Peyer's patch (tissue), 4 donors: Measurements from ENCODE around the gene HDAC4. TPM values are rescaled to one million over a fixed set of nuclear protein-coding genes. Genes with fewer than 3 reads are reported as not detected.

Experiments used
- DNase-seq, 3 donors: peaks; one replicate each; pipeline ENCODE4 v3.0.0-alpha.2; 2017 to 2019
- H3K27ac ChIP-seq, 4 donors: fragments of 200-600 bp; sonication (generic); one replicate each; pipeline ENCODE4 v1.5.1; 2016 to 2019
- H3K27me3 ChIP-seq, 2 donors: fragments of 200-600 bp; sonication (generic); one replicate each; pipeline ENCODE4 v1.5.1; 2019
- H3K36me3 ChIP-seq, 3 donors: fragments of 200-600 bp; sonication (generic); one replicate each; pipeline ENCODE4 v1.5.1; 2016 to 2019
- H3K4me1 ChIP-seq, 4 donors: fragments of 200-600 bp; sonication (generic); one replicate each; pipeline ENCODE4 v1.5.1; 2016 to 2019
- H3K4me3 ChIP-seq, 4 donors: fragments of 200-600 bp; sonication (generic); 1 replicate in 3 of 4; 2 replicates in 1 of 4; pipeline ENCODE4 v1.5.1; 2016 to 2019; ENCODE audit warnings: mild to moderate bottlenecking in 1 of 4
- H3K9me3 ChIP-seq, 4 donors: fragments of 200-600 bp; sonication (generic); one replicate each; pipeline ENCODE4 v1.5.1; 2016 to 2019; ENCODE audit warnings: mild to moderate bottlenecking in 1 of 4
- CTCF ChIP-seq, 6 experiments: fragments of 450-650 bp in 4 of 6; fragments of 200-600 bp in 2 of 6; sonication (generic) in 1 of 6; IDR thresholded peaks; one replicate each; pipeline ENCODE4 v1.5.1; 2017 to 2019; ENCODE audit warnings: antibody characterized with exemption in 6 of 6, mild to moderate bottlenecking in 3 of 6, moderate library complexity in 1 of 6
- POLR2A ChIP-seq, 2 donors: fragments of 450-650 bp; IDR thresholded peaks; one replicate each; pipeline ENCODE4 v1.5.1; 2017; ENCODE audit warnings: antibody characterized with exemption in 2 of 2, mild to moderate bottlenecking in 2 of 2, moderate library complexity in 2 of 2
- total RNA-seq, 4 donors: library from RNA; depleted of rRNA; stranded (reverse); fragments of >200 nt; gene quantifications; one replicate each; pipeline ENCODE4 v1.1.0, GENCODE V29; 2016

HDAC4 gene
- total RNA-seq, 4 donors from 2014 or later: 28.9 to 198 (median 102) TPM

DNA sequence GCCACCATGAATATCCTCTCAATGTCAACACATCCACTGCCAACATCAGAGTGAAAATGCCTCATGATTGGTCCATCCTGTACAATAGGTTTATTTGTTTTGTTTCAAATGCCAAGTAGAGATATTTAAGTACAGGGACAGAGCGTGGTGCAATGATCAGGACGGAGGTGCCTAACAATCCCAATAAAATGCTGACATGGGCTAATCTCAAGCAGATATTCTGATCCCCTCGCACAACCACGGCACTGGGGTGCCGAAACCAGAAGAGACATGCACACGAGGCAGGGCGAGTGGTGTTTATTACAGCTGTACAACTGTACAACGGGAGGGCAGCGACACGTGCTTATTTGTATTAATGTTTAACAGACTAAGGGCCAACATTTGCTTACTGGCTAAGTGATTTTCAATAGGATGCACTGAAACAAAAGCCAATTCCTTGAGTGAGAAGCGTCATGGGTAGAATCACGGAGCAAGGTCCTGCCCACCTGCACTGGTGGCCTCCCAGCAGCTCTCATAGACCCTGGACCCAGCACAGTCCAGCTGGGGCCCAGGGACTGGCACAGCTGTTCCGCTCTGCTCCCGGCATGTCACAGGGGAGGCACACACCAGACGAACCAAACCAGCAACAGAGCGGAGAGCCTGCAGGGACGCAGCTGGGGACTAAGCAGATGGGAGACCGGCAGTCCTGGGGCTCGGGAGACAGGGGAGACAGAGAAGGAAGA is 101.4 kb downstream of the HDAC4 start:
- TF ChIP-seq CTCF (IDR thresholded peaks at IDR 0.05) (no peak), POLR2A (IDR thresholded peaks at IDR 0.05) (peak; percentile 37 to 49)
- no peaks in the 10 kb centered on the region for H3K27me3 ChIP-seq
- H3K4me1 ChIP-seq: peaks cover 0 to 84% (median 10%) of the 10 kb centered on the region in 4 donors
- no peaks in the 10 kb centered on the region for H3K36me3 ChIP-seq
- H3K27ac ChIP-seq: peak overlapping the region in 2 of 4 donors; percentile 62 to 78
- H3K9me3 ChIP-seq: no peaks in the 10 kb centered on the region
- DNase-seq: peak in 2 of 3 donors; percentile 63 to 80
- peak overlapping the region in 2 of 4 donors; percentile 10 to 15 for H3K4me3 ChIP-seq

DNA sequence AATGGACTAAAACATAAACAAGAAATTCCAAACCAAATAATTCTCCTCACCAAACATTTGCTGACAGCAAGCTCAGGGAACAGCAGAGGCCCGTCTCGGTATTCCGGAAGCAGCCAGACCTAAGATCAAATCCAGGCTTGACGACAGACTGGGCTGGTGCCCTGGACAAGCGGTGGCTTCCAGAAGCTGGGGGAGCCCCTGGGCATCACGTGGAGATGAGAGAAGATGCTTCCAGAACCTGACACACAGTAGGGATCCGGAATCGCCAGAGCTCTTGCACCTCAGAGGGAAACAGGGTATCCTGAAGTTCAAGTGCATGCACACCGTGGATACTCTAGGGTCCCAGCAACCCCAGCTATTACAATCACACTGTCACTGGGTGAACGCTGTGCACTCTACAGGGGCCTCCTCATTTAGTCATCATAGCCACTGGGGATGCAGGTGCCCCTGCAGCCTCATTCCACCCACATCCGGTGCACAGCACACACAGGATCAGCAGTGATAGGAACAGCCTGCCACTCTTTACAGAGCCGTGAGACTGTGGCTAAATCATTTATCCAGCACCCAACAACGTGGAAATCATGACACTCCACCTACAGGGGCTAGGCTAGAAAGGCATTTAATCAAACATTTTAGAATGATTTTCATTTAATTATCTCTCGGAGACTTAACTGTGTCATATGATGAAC is 102.6 kb downstream of the HDAC4 start:
- Histone ChIP-seq H3K27me3 (no peaks in the 10 kb centered on the region), H3K9me3 (no peaks in the 10 kb centered on the region), H3K4me1 (peaks cover 0 to 84% (median 8%) of the 10 kb centered on the region in 4 donors), H3K36me3 (no peaks in the 10 kb centered on the region), H3K27ac (peak overlapping the region; percentile 6 to 58 (median 44)), H3K4me3 (no peak overlapping the region)
- no peak for TF ChIP-seq POLR2A (IDR thresholded peaks at IDR 0.05)
- TF ChIP-seq CTCF (IDR thresholded peaks at IDR 0.05): peak in 1 of 6 experiments; percentile 31
- peak; percentile 47 to 82 (median 69) for DNase-seq

DNA sequence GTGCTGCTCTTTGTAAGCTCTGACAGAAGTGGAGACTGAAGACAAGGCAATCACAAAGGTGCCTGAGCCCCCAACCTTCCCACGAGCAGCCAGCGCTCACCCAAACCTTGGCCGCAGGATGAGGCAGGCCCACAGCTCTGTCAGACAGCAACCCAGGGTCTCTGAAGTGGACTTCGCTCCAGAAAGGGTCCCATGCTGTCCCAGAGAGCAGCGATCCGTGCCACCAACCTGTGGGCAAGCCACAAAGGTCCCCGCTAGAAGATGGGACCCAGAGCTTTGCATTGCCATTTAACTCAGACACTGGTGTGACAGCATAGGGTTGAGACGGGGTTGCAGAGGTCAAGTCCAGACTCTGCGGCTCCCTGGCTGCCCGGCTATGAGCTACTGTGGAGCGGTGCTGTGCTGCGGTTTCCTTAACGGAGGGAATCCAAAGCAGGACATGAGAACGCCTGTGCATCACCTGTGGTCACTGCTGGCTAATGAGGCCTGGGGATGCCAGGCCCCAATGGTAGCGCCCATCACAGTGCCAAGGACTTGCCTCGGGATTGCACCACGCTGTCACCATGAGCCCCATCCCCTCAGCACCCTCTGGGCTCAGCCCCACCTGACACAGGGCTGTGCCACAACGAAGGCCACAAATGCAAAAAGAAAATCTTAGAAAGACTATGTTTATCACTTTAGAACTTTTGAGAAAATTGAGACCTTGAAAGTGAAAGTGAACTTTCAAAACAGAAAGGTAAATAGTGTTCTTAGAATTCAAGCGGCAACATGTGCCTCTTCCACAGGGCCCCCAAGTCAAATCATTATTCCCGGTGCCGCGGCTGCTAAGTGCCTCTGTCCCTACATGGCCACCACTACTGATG is 103.4 kb downstream of the HDAC4 start:
- DNase-seq: peak in 2 of 3 donors; percentile 44 to 47
- peaks cover 0 to 79% (median 8%) of the 10 kb centered on the region in 4 donors for H3K4me1 ChIP-seq
- no peaks in the 10 kb centered on the region for H3K36me3 ChIP-seq
- no peaks in the 10 kb centered on the region for H3K9me3 ChIP-seq
- H3K27me3 ChIP-seq: no peaks in the 10 kb centered on the region
- H3K27ac ChIP-seq: peak overlapping the region in 3 of 4 donors; percentile 42 to 58 (median 47)
- TF ChIP-seq CTCF (IDR thresholded peaks at IDR 0.05) (no peak), POLR2A (IDR thresholded peaks at IDR 0.05) (no peak)
- no peak overlapping the region for H3K4me3 ChIP-seq

DNA sequence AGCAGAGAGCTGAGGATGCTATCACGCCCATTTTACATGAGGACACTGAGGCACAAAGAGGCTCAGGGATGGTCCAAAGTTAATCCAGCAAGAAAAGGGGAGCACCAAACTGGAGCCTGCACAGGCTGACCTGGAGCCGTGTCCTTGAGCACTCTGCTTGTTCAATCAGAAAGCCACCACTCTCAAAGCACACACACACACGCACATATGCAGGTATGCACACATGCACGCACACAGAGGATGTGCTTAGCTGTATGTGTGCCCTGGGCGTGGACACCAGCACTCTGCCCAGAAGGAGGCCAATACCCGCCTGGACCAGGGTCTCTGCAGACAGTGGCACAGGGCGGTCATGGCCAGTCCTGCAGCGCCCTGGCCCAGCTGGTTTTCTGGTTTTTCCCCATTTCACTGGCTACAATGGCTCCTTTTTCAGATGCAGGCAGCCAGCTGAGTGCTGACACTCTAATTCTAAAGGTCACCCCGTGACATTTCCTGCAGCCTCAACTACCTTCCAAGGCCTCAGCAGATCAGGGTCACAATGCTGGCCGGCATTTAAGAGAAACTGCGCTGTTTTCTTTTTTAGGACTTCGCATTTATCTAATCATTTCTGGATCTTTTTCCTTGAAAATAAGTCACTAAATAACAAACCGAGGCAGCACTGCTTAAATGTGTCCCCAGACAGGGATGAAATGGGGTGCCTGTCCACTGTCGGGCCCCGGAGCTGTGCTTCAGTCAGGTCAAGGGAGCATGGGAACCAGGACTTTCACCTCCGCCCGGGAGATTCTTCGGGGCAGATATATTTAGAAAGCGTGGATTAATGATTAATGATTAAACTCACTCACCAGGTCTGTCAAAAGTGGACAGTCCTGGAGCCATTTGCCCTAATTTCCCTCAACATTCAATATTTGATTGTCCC is 104.5 kb downstream of the HDAC4 start:
- peak in 2 of 3 donors; percentile 71 to 77 for DNase-seq
- Histone ChIP-seq H3K4me1 (peaks cover 3 to 80% (median 10%) of the 10 kb centered on the region in 4 donors), H3K4me3 (peak overlapping the region in 1 of 4 donors; percentile 17), H3K27me3 (no peaks in the 10 kb centered on the region), H3K36me3 (no peaks in the 10 kb centered on the region), H3K9me3 (no peaks in the 10 kb centered on the region), H3K27ac (peak overlapping the region in 3 of 4 donors; percentile 3 to 38 (median 34))
- no peak for TF ChIP-seq POLR2A (IDR thresholded peaks at IDR 0.05)
- TF ChIP-seq CTCF (IDR thresholded peaks at IDR 0.05): no peak
